Measurements from ENCODE around the gene ODC1.

The ODC1 gene

GRCh38 chr2:10424916-10425505 is 23.1 kb downstream of the ODC1 start:
- Mint-ChIP-seq H3K27me3 (no peaks in the 10 kb centered on the region), H3K9me3 (no peaks in the 10 kb centered on the region), H3K36me3 (ENCODE audit: low read depth) (peaks cover 29% of the 10 kb centered on the region), H3K4me1 (ENCODE audit: low read depth) (no peaks in the 10 kb centered on the region), H3K27ac (no peak overlapping the region), H3K4me3 (no peak overlapping the region)

GRCh38 chr2:10424051-10424450 is 24.1 kb downstream of the ODC1 start:
- Mint-ChIP-seq H3K27me3 (no peaks in the 10 kb centered on the region), H3K36me3 (ENCODE audit: low read depth) (peaks cover 38% of the 10 kb centered on the region), H3K4me3 (no peak overlapping the region), H3K4me1 (ENCODE audit: low read depth) (no peaks in the 10 kb centered on the region), H3K9me3 (no peaks in the 10 kb centered on the region), H3K27ac (no peak overlapping the region)

- Mint-ChIP-seq H3K9me3 (no peaks in the 10 kb centered on the region), H3K36me3 (ENCODE audit: low read depth) (peaks cover 38% of the 10 kb centered on the region), H3K27me3 (no peaks in the 10 kb centered on the region), H3K27ac (no peak overlapping the region), H3K4me3 (no peak overlapping the region), H3K4me1 (ENCODE audit: low read depth) (peaks cover 3% of the 10 kb centered on the region)
Observed at GRCh38 chr2:10423400-10423774, 24.7 kb downstream of the ODC1 start.

GRCh38 chr2:10422732-10423399 is 25.3 kb downstream of the ODC1 start:
- Mint-ChIP-seq H3K36me3 (ENCODE audit: low read depth) (peaks cover 38% of the 10 kb centered on the region), H3K4me3 (no peak overlapping the region), H3K27ac (no peak overlapping the region), H3K9me3 (no peaks in the 10 kb centered on the region), H3K27me3 (no peaks in the 10 kb centered on the region), H3K4me1 (ENCODE audit: low read depth) (peaks cover 7% of the 10 kb centered on the region)

- H3K27me3 Mint-ChIP-seq: no peaks in the 10 kb centered on the region
- H3K4me3 Mint-ChIP-seq: no peak overlapping the region
- no peak overlapping the region for H3K27ac Mint-ChIP-seq
- no peaks in the 10 kb centered on the region for H3K9me3 Mint-ChIP-seq
- H3K4me1 Mint-ChIP-seq (ENCODE audit: low read depth): peaks cover 14% of the 10 kb centered on the region
- peaks cover 33% of the 10 kb centered on the region for H3K36me3 Mint-ChIP-seq (ENCODE audit: low read depth)
Observed at GRCh38 chr2:10422251-10422650, 25.9 kb downstream of the ODC1 start.

GRCh38 chr2:10419553-10420257 is 28.4 kb downstream of the ODC1 start:
- Mint-ChIP-seq H3K4me3 (no peak overlapping the region), H3K27me3 (no peaks in the 10 kb centered on the region), H3K4me1 (ENCODE audit: low read depth) (peaks cover 15% of the 10 kb centered on the region), H3K27ac (no peak overlapping the region), H3K9me3 (no peaks in the 10 kb centered on the region), H3K36me3 (ENCODE audit: low read depth) (peaks cover 27% of the 10 kb centered on the region)

- peaks cover 29% of the 10 kb centered on the region for H3K36me3 Mint-ChIP-seq (ENCODE audit: low read depth)
- H3K27ac Mint-ChIP-seq: no peak overlapping the region
- no peak overlapping the region for H3K4me3 Mint-ChIP-seq
- H3K9me3 Mint-ChIP-seq: no peaks in the 10 kb centered on the region
- peaks cover 15% of the 10 kb centered on the region for H3K4me1 Mint-ChIP-seq (ENCODE audit: low read depth)
- no peaks in the 10 kb centered on the region for H3K27me3 Mint-ChIP-seq
Observed at GRCh38 chr2:10417551-10418335, 30.4 kb downstream of the ODC1 start.

- Mint-ChIP-seq H3K27me3 (no peaks in the 10 kb centered on the region), H3K4me1 (ENCODE audit: low read depth) (peaks cover 15% of the 10 kb centered on the region), H3K27ac (no peak overlapping the region), H3K4me3 (no peak overlapping the region), H3K36me3 (ENCODE audit: low read depth) (peaks cover 27% of the 10 kb centered on the region), H3K9me3 (no peaks in the 10 kb centered on the region)
Observed at GRCh38 chr2:10415640-10416039, 32.5 kb downstream of the ODC1 start.

- Mint-ChIP-seq H3K36me3 (ENCODE audit: low read depth) (peaks cover 23% of the 10 kb centered on the region), H3K27ac (no peak overlapping the region)
Observed at GRCh38 chr2:10415048-10415447, 33.1 kb downstream of the ODC1 start.

GRCh38 chr2:10414591-10414990 is 33.5 kb downstream of the ODC1 start:
- no peak overlapping the region for H3K27ac Mint-ChIP-seq
- no peaks in the 10 kb centered on the region for H3K9me3 Mint-ChIP-seq
- no peaks in the 10 kb centered on the region for H3K27me3 Mint-ChIP-seq
- peaks cover 25% of the 10 kb centered on the region for H3K4me1 Mint-ChIP-seq (ENCODE audit: low read depth)
- H3K36me3 Mint-ChIP-seq (ENCODE audit: low read depth): peaks cover 19% of the 10 kb centered on the region
- no peak overlapping the region for H3K4me3 Mint-ChIP-seq

More at GRCh38 chr2:10415048-10415447, 33.1 kb downstream of the ODC1 start:
- no peaks in the 10 kb centered on the region for H3K9me3 Mint-ChIP-seq
- H3K4me3 Mint-ChIP-seq: no peak overlapping the region
- peaks cover 21% of the 10 kb centered on the region for H3K4me1 Mint-ChIP-seq (ENCODE audit: low read depth)
- H3K27me3 Mint-ChIP-seq: no peaks in the 10 kb centered on the region

- H3K4me3 Mint-ChIP-seq: no peak overlapping the region
- H3K36me3 Mint-ChIP-seq (ENCODE audit: low read depth): peaks cover 14% of the 10 kb centered on the region
- peaks cover 31% of the 10 kb centered on the region for H3K4me1 Mint-ChIP-seq (ENCODE audit: low read depth)
- H3K9me3 Mint-ChIP-seq: no peaks in the 10 kb centered on the region
- H3K27ac Mint-ChIP-seq: no peak overlapping the region
- H3K27me3 Mint-ChIP-seq: no peaks in the 10 kb centered on the region
Observed at GRCh38 chr2:10413991-10414451, 34.1 kb downstream of the ODC1 start.

- H3K9me3 Mint-ChIP-seq: no peaks in the 10 kb centered on the region
- H3K36me3 Mint-ChIP-seq (ENCODE audit: low read depth): peaks cover 14% of the 10 kb centered on the region
- no peak overlapping the region for H3K27ac Mint-ChIP-seq
- H3K4me1 Mint-ChIP-seq (ENCODE audit: low read depth): peaks cover 34% of the 10 kb centered on the region
- no peaks in the 10 kb centered on the region for H3K27me3 Mint-ChIP-seq
- H3K4me3 Mint-ChIP-seq: no peak overlapping the region
Observed at GRCh38 chr2:10413503-10413902, 34.6 kb downstream of the ODC1 start.

GRCh38 chr2:10412380-10412779 is 35.7 kb downstream of the ODC1 start:
- Mint-ChIP-seq H3K36me3 (ENCODE audit: low read depth) (peaks cover 14% of the 10 kb centered on the region), H3K4me1 (ENCODE audit: low read depth) (peaks cover 35% of the 10 kb centered on the region), H3K4me3 (no peak overlapping the region), H3K27me3 (no peaks in the 10 kb centered on the region), H3K9me3 (no peaks in the 10 kb centered on the region), H3K27ac (no peak overlapping the region)

GRCh38 chr2:10411557-10411956 is 36.6 kb downstream of the ODC1 start:
- Mint-ChIP-seq H3K27me3 (no peaks in the 10 kb centered on the region), H3K36me3 (ENCODE audit: low read depth) (peaks cover 18% of the 10 kb centered on the region), H3K9me3 (no peaks in the 10 kb centered on the region), H3K4me3 (no peak overlapping the region), H3K27ac (no peak overlapping the region), H3K4me1 (ENCODE audit: low read depth) (peaks cover 41% of the 10 kb centered on the region)
